Fibroblast of lung (primary cell): ENCODE data around the gene PKD2L2. TPM values are rescaled to one million over a fixed set of nuclear protein-coding genes. Genes with fewer than 3 reads are reported as not detected.

ENCODE experiments used
- DNase-seq, 2 donors: peaks; one replicate each; pipeline versions ENCODE4 v3.0.0 to v3.0.0-alpha.2; 2010; ENCODE audit warnings: low read depth in 2 of 2
- H2AFZ ChIP-seq: 2 replicates; pipeline ENCODE4 v1.5.1; 2012; ENCODE audit warnings: low read length, control low read depth, inconsistent platforms
- H3K27ac ChIP-seq: 2 replicates; pipeline ENCODE4 v1.5.1; 2011; ENCODE audit warnings: low read length, control low read depth; ENCODE audit not compliant: insufficient read depth
- H3K27me3 ChIP-seq: 2 replicates; pipeline ENCODE4 v1.5.1; 2011; ENCODE audit warnings: mild to moderate bottlenecking, low read length; ENCODE audit not compliant: control insufficient read depth, insufficient read depth
- H3K36me3 ChIP-seq: 2 replicates; pipeline ENCODE4 v1.5.1; 2011; ENCODE audit warnings: low read length; ENCODE audit not compliant: control insufficient read depth, insufficient read depth
- H3K4me1 ChIP-seq: 2 replicates; pipeline ENCODE4 v1.5.1; 2011; ENCODE audit warnings: low read length; ENCODE audit not compliant: control insufficient read depth, insufficient read depth; ENCODE audit errors: extremely low read depth
- H3K4me2 ChIP-seq: 2 replicates; pipeline ENCODE4 v1.5.1; 2011; ENCODE audit warnings: low read length, control low read depth; ENCODE audit not compliant: insufficient read depth; ENCODE audit errors: extremely low read depth
- H3K4me3 ChIP-seq, 4 experiments: fragments of 200-600 bp in 1 of 4; sonication (generic) in 1 of 4; replicated peaks in 1 of 4; 2 replicates each; pipeline ENCODE4 v1.5.1; 2011 to 2016; ENCODE audit warnings: low read length in 4 of 4, low read depth in 3 of 4, mild to moderate bottlenecking in 3 of 4, control low read depth in 2 of 4, inconsistent platforms in 1 of 4, mixed read lengths in 1 of 4; ENCODE audit not compliant: insufficient read depth in 1 of 4; ENCODE audit errors: control extremely low read depth in 1 of 4
- H3K79me2 ChIP-seq: 2 replicates; pipeline ENCODE4 v1.5.1; 2012; ENCODE audit warnings: mild to moderate bottlenecking, low read length, inconsistent platforms; ENCODE audit not compliant: control insufficient read depth, insufficient read depth
- H3K9ac ChIP-seq: 2 replicates; pipeline ENCODE4 v1.5.1; 2011; ENCODE audit warnings: mild to moderate bottlenecking, low read length, control low read depth; ENCODE audit not compliant: insufficient read depth
- H3K9me3 ChIP-seq: 2 replicates; pipeline ENCODE4 v1.5.1; 2012; ENCODE audit warnings: low read depth, low read length; ENCODE audit not compliant: control insufficient read depth, insufficient read depth
- H4K20me1 ChIP-seq: 2 replicates; pipeline ENCODE4 v1.5.1; 2011; ENCODE audit warnings: low read length; ENCODE audit not compliant: control insufficient read depth, insufficient read depth; ENCODE audit errors: extremely low read depth
- EZH2 ChIP-seq: IDR thresholded peaks from 2 replicates; pipeline ENCODE4 v1.5.1; 2012; ENCODE audit warnings: low read length, control low read depth, mild to moderate bottlenecking; ENCODE audit errors: missing control alignments
- polyA plus RNA-seq, 2 donors: library from polyadenylated mRNA; depleted of rRNA in 1 of 2; stranded (reverse) in 1 of 2; unstranded in 1 of 2; fragments of >200 nt; gene quantifications; 2 replicates each; pipeline ENCODE4 v1.2.1, GENCODE V29; 2011 to 2012; ENCODE audit warnings: missing spikeins in 1 of 2
- total RNA-seq: library from RNA; depleted of rRNA; stranded (reverse); fragments of >200 nt; gene quantifications from 2 replicates; pipeline ENCODE4 v1.2.1, GENCODE V29; 2014
- TF ChIP-seq, protein P1 (sequence below), 2 donors: IDR thresholded peaks in 1 of 2; conservative IDR thresholded peaks in 1 of 2; 1 replicate in 1 of 2; 2 replicates in 1 of 2; pipeline ENCODE4 v1.5.1; 2011 to 2012; ENCODE audit warnings: low read length in 2 of 2, control low read depth in 1 of 2, inconsistent platforms in 1 of 2, low read depth in 1 of 2, mild to moderate bottlenecking in 1 of 2

The PKD2L2 gene
- total and polyA plus RNA-seq, 2 donors (not counting 1 experiment from before 2014, with no cell fraction given) = not detected

DNA sequence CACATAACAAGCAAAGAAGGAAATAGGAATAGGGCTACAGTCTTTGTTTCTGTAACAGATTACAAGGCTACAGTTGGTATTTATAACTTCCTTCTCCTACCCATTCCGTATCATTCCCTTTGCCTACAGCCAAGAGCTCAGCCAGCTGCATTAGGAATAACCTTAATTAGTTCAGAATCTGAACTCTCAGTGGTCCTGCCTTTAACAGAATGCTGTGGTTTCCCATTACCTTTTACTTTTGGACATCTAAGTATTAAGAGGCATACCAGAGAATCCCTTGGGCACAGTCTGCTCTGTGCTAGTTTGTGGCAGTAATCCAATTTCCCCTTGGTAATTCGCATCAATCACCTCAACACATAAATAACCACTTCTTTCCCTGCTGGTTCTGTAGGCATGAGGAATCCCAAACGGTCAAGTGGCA lies 44.2 kb downstream of the PKD2L2 start:
- Histone ChIP-seq H3K9ac (no peak overlapping the region), H3K79me2 (no peaks in the 10 kb centered on the region), H3K36me3 (peaks cover under 1% of the 10 kb centered on the region), H3K27me3 (no peaks in the 10 kb centered on the region), H3K27ac (no peak overlapping the region), H4K20me1 (no peaks in the 10 kb centered on the region), H3K4me3 (no peak overlapping the region), H3K4me1 (no peaks in the 10 kb centered on the region), H2AFZ (no peak overlapping the region), H3K9me3 (no peaks in the 10 kb centered on the region), H3K4me2 (no peak overlapping the region)
- DNase-seq = peak in 1 of 2 donors; percentile 54
- TF ChIP-seq EZH2 = no peak
- TF ChIP-seq, protein P1, sequence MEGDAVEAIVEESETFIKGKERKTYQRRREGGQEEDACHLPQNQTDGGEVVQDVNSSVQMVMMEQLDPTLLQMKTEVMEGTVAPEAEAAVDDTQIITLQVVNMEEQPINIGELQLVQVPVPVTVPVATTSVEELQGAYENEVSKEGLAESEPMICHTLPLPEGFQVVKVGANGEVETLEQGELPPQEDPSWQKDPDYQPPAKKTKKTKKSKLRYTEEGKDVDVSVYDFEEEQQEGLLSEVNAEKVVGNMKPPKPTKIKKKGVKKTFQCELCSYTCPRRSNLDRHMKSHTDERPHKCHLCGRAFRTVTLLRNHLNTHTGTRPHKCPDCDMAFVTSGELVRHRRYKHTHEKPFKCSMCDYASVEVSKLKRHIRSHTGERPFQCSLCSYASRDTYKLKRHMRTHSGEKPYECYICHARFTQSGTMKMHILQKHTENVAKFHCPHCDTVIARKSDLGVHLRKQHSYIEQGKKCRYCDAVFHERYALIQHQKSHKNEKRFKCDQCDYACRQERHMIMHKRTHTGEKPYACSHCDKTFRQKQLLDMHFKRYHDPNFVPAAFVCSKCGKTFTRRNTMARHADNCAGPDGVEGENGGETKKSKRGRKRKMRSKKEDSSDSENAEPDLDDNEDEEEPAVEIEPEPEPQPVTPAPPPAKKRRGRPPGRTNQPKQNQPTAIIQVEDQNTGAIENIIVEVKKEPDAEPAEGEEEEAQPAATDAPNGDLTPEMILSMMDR (conservative IDR thresholded peaks at IDR 0.05 in 1 of 2, IDR thresholded peaks at IDR 0.05 in 1 of 2; ENCODE audit: low read depth in 1 of 2, low read length in 2 of 2) = no peak

DNA sequence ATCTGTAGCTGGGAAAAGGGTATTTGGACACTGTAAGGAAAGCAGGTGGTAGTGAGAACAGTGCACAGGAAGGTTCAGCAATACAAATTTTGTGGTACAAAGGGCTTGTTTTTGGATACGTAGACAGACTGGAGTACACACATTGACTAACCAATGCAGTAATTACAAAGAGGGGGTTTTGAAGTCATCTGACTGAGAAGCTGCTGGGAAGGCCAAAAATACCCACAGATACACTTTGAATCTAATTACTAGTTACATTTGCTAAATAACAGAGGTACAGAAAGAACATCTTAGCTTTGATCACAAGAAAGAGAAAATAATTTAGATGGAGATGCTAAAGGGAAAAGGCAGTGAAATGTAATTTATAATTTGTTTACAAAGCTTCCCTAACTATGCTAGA lies 45.9 kb downstream of the PKD2L2 start:
- Histone ChIP-seq H3K79me2 (no peaks in the 10 kb centered on the region), H3K9me3 (no peaks in the 10 kb centered on the region), H3K4me1 (no peaks in the 10 kb centered on the region), H3K9ac (no peak overlapping the region), H3K36me3 (no peaks in the 10 kb centered on the region), H3K4me2 (no peak overlapping the region), H2AFZ (no peak overlapping the region), H3K4me3 (no peak overlapping the region), H4K20me1 (no peaks in the 10 kb centered on the region), H3K27ac (no peak overlapping the region), H3K27me3 (no peaks in the 10 kb centered on the region)
- TF ChIP-seq, protein P1 (conservative IDR thresholded peaks at IDR 0.05 in 1 of 2, IDR thresholded peaks at IDR 0.05 in 1 of 2; ENCODE audit: low read depth in 1 of 2, low read length in 2 of 2) = no peak
- no peak for TF ChIP-seq EZH2
- DNase-seq = no peak

DNA sequence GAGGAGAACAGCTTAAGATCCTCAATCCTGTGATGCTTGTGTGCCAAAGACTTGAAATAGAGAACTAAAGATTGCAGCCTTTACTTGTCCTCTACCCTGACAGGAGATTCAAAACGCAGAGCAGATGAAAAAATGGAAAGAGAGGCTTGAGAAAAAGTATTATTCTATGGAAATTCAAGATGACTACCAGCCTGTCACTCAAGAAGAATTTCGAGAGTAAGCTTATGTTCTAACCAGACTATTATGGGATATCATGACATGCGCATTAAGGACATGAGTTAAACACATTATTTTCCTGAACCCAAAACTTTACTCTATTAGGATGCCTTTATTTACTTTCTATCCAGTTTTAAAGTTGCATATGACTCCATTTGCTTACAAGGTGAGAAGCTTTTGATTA lies 46.4 kb downstream of the PKD2L2 start:
- Histone ChIP-seq H3K4me2 (no peak overlapping the region), H3K9me3 (no peaks in the 10 kb centered on the region), H2AFZ (no peak overlapping the region), H3K9ac (no peak overlapping the region), H3K4me1 (no peaks in the 10 kb centered on the region), H3K27me3 (no peaks in the 10 kb centered on the region), H3K4me3 (no peak overlapping the region), H3K79me2 (no peaks in the 10 kb centered on the region), H3K27ac (no peak overlapping the region), H4K20me1 (no peaks in the 10 kb centered on the region), H3K36me3 (no peaks in the 10 kb centered on the region)
- DNase-seq = no peak
- no peak for TF ChIP-seq EZH2
- TF ChIP-seq, protein P1 (conservative IDR thresholded peaks at IDR 0.05 in 1 of 2, IDR thresholded peaks at IDR 0.05 in 1 of 2; ENCODE audit: low read depth in 1 of 2, low read length in 2 of 2) = no peak
